B cell (primary cell): ENCODE results near the gene TANC1. TPM values are rescaled to one million over a fixed set of nuclear protein-coding genes. Genes with fewer than 3 reads are reported as not detected.

ENCODE experiments used
- ATAC-seq: fragments of 200-7000 bp; cut with Tn5 transposase; one replicate; pipeline ENCODE4 v1.10.0; 2021; ENCODE audit warnings: low read depth, mild to moderate bottlenecking, moderate number of reproducible peaks, moderate library complexity
- CTCF ChIA-PET: fragments of 350-600 bp; sonication (Branson Sonifier 250); formaldehyde crosslinking; loops from one replicate; lab custom pipeline; 2021; ENCODE audit warnings: antibody characterized with exemption, inconsistent platforms; lab: Charles Lee
- POLR2A ChIA-PET: fragments of 350-600 bp; sonication (Branson Sonifier 250); formaldehyde crosslinking; loops from one replicate; lab custom pipeline; 2021; ENCODE audit warnings: antibody characterized with exemption; lab: Charles Lee
- DNase-seq: peaks from one replicate; pipeline ENCODE4 v3.0.0; 2013
- H2AFZ ChIP-seq: 2 replicates; pipeline ENCODE4 v1.6.1; 2012; ENCODE audit warnings: mild to moderate bottlenecking, low read depth, low read length; ENCODE audit not compliant: insufficient read depth, poor library complexity, severe bottlenecking
- H3K27ac ChIP-seq, 2 donors: 1 replicate in 1 of 2; 2 replicates in 1 of 2; pipeline ENCODE4 v1.5.1; 2012 to 2013; ENCODE audit warnings: low read length in 2 of 2, mild to moderate bottlenecking in 2 of 2, moderate library complexity in 1 of 2
- H3K27me3 ChIP-seq, 4 experiments: fragments of 200-600 bp in 1 of 4; sonication (generic) in 1 of 4; replicated peaks in 1 of 4; 1 replicate in 2 of 4; 2 replicates in 2 of 4; pipeline versions ENCODE4 v1.6.1 to v1.7.0; 2013 to 2016; ENCODE audit warnings: low read length in 3 of 4, mild to moderate bottlenecking in 2 of 4, mixed read lengths in 1 of 4, moderate library complexity in 1 of 4; ENCODE audit not compliant: insufficient read depth in 4 of 4, control insufficient read depth in 3 of 4; ENCODE audit errors: control extremely low read depth in 1 of 4
- H3K36me3 ChIP-seq, 2 experiments: replicated peaks in 1 of 2; 1 replicate in 1 of 2; 2 replicates in 1 of 2; pipeline versions ENCODE4 v1.6.1 to v1.7.1; 2013; ENCODE audit warnings: low read length in 1 of 2; ENCODE audit not compliant: insufficient read depth in 2 of 2, control insufficient read depth in 1 of 2; ENCODE audit errors: control extremely low read depth in 1 of 2, extremely low read depth in 1 of 2
- H3K4me1 ChIP-seq, 2 donors: fragments of 200-600 bp in 1 of 2; sonication (generic) in 1 of 2; 1 replicate in 1 of 2; 2 replicates in 1 of 2; pipeline versions ENCODE4 v1.5.1 to v1.6.1; 2013 to 2017; ENCODE audit warnings: low read length in 2 of 2; ENCODE audit not compliant: control insufficient read depth in 2 of 2, insufficient read depth in 2 of 2
- H3K4me2 ChIP-seq: replicated peaks from 2 replicates; pipeline ENCODE3; 2012; ENCODE audit warnings: mild to moderate bottlenecking, low read depth, low read length; ENCODE audit not compliant: poor library complexity, severe bottlenecking
- H3K4me3 ChIP-seq, 5 experiments: fragments of 200-600 bp in 1 of 5; sonication (generic) in 1 of 5; 1 replicate in 3 of 5; 2 replicates in 2 of 5; pipeline versions ENCODE4 v1.5.1 to v1.7.0; 2011 to 2016; ENCODE audit warnings: low read length in 4 of 5, mild to moderate bottlenecking in 4 of 5, low read depth in 2 of 5, control low read depth in 1 of 5, moderate library complexity in 1 of 5; ENCODE audit not compliant: insufficient read depth in 1 of 5; ENCODE audit errors: control extremely low read depth in 1 of 5, extremely low read depth in 1 of 5
- H3K79me2 ChIP-seq: fragments of 200-600 bp; sonication (generic); one replicate; pipeline ENCODE4 v1.6.0; 2016; ENCODE audit warnings: low read length; ENCODE audit not compliant: control insufficient read depth, insufficient read depth
- H3K9ac ChIP-seq: fragments of 200-600 bp; sonication (generic); 2 replicates; pipeline ENCODE4 v1.6.1; 2017; ENCODE audit warnings: mild to moderate bottlenecking, low read length, moderate library complexity
- H3K9me3 ChIP-seq, 3 donors: one replicate each; pipeline versions ENCODE4 v1.6.1 to v1.7.1; 2013; ENCODE audit warnings: low read length in 2 of 3; ENCODE audit not compliant: control insufficient read depth in 2 of 3, insufficient read depth in 1 of 3; ENCODE audit errors: control extremely low read depth in 1 of 3
- H4K20me1 ChIP-seq: 2 replicates; pipeline ENCODE4 v1.6.0; 2012; ENCODE audit warnings: mild to moderate bottlenecking, low read length; ENCODE audit not compliant: insufficient read depth, control insufficient read depth, poor library complexity, severe bottlenecking
- H3K27ac Mint-ChIP-seq: one replicate; pipeline ENCODE4 v1.8.0; 2021; ENCODE audit warnings: mixed read lengths
- H3K27me3 Mint-ChIP-seq: one replicate; pipeline ENCODE4 v1.8.0; 2021; ENCODE audit warnings: mixed read lengths
- H3K4me1 Mint-ChIP-seq: one replicate; pipeline ENCODE4 v1.8.0; 2021; ENCODE audit warnings: mixed read lengths
- H3K4me3 Mint-ChIP-seq: one replicate; pipeline ENCODE4 v1.8.0; 2021; ENCODE audit warnings: mixed read lengths
- H3K9me3 Mint-ChIP-seq: one replicate; pipeline ENCODE4 v1.8.0; 2022; ENCODE audit warnings: mixed read lengths; ENCODE audit not compliant: insufficient read depth
- EZH2 ChIP-seq: IDR thresholded peaks from 2 replicates; pipeline ENCODE4 v1.6.1; 2012; ENCODE audit warnings: borderline replicate concordance, low read depth, mild to moderate bottlenecking, moderate library complexity, low read length; ENCODE audit not compliant: insufficient read depth, poor library complexity, severe bottlenecking
- WGBS: methylation state at CpG from one replicate; pipeline ENCODE4 v1.1.5; 2013; ENCODE audit warnings: missing lambda C conversion rate; ENCODE audit not compliant: insufficient coverage; 5-methylcytosine and 5-hydroxymethylcytosine counted together
- intact Hi-C: fragments of 100-400 bp; cut with micrococcal nuclease; formaldehyde crosslinking; loops from one replicate; pipeline ENCODE4 v1.10.0; 2022
- polyA plus RNA-seq: library from polyadenylated mRNA; depleted of rRNA; stranded (reverse); fragments of >200 nt; gene quantifications from 2 replicates; pipeline ENCODE4 v1.2.3, GENCODE V29; 2012
- total RNA-seq, 2 donors: library from RNA; stranded (reverse); fragments of 120-200 nt in 1 of 2; gene quantifications; 1 replicate in 1 of 2; 2 replicates in 1 of 2; pipeline versions ENCODE4 v1.2.3 to v1.2.4, GENCODE V29; 2013 to 2022
- TF ChIP-seq, protein P1 (sequence below): fragments of 200-600 bp; IDR thresholded peaks from one replicate; pipeline ENCODE4 v1.8.0; 2022; ENCODE audit warnings: antibody characterized with exemption, mild to moderate bottlenecking

Gene TANC1
- total and polyA plus RNA-seq, 2 donors (not counting 1 experiment from before 2014, with no cell fraction given), result 0.13 TPM; not detected in 1

DNA sequence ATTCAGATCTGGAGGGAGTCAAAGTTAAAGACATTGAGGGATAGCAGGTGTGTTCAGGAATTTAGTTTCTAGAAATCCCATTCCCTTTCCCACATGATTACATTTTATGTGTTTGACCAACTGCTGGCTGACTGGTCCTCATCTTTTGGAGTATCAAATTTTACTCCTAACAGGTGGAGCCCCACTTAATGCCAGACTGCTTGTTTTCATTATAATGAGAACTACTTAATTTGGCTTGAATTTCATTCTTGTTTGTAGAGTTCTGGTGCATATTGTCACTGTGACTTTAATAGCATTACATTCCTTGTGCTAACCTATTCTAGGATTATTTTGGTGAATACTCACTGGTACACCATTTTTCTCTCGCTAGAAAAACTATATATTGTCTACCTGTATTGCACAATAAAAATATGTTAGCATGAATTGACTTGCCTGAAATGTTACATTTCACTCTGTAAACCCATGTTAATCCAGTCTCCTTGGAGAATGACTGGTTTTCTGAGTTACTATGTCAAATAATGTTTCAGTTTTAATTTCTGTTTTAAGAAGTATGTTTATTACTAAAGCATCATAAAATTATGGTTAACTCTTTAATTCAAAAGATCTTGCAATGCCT lies 98.2 kb downstream of the TANC1 start:
- CTCF ChIA-PET, result no interaction called here
- H3K27ac ChIP-seq, result no peak overlapping the region

DNA sequence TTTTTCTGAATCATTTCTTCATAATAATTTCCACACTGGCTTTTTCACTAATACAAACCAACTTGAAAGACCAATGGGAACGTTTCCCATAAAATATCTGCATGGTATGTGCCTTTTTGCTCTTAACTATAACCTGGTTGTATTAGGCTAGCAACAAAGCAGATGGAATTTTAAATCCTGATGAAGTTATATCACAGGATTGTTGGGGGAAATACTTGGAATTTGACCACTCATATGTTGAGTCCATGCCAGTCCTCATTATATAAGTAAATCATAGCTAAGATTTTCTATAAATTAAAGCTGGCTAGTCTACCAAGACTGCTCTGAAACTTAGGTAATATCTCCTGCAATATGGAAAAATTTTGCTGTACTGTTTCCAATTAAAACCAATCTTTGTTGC lies 99.5 kb downstream of the TANC1 start:
- Histone ChIP-seq H3K27me3 (no peaks in the 10 kb centered on the region), H3K9ac (no peak overlapping the region), H3K4me2 (no peak overlapping the region), H2AFZ (no peak overlapping the region), H4K20me1 (no peaks in the 10 kb centered on the region), H3K36me3 (no peaks in the 10 kb centered on the region), H3K79me2 (no peaks in the 10 kb centered on the region), H3K4me1 (peaks cover 0 to 6% of the 10 kb centered on the region in 2 donors), H3K4me3 (no peak overlapping the region), H3K27ac (no peak overlapping the region), H3K9me3 (no peaks in the 10 kb centered on the region)
- Mint-ChIP-seq H3K27me3 (no peaks in the 10 kb centered on the region), H3K4me3 (no peak overlapping the region), H3K4me1 (peaks cover 9% of the 10 kb centered on the region), H3K9me3 (no peaks in the 10 kb centered on the region), H3K27ac (no peak overlapping the region)
- CTCF ChIA-PET, result no interaction called here
- WGBS, result no CpG with 5 or more reads among the region's 1 CpG
- intact Hi-C loops, result no loop called here
- ATAC-seq, result no peak
- TF ChIP-seq EZH2, result no peak
- TF ChIP-seq, protein P1, sequence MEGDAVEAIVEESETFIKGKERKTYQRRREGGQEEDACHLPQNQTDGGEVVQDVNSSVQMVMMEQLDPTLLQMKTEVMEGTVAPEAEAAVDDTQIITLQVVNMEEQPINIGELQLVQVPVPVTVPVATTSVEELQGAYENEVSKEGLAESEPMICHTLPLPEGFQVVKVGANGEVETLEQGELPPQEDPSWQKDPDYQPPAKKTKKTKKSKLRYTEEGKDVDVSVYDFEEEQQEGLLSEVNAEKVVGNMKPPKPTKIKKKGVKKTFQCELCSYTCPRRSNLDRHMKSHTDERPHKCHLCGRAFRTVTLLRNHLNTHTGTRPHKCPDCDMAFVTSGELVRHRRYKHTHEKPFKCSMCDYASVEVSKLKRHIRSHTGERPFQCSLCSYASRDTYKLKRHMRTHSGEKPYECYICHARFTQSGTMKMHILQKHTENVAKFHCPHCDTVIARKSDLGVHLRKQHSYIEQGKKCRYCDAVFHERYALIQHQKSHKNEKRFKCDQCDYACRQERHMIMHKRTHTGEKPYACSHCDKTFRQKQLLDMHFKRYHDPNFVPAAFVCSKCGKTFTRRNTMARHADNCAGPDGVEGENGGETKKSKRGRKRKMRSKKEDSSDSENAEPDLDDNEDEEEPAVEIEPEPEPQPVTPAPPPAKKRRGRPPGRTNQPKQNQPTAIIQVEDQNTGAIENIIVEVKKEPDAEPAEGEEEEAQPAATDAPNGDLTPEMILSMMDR, result no peak
- DNase-seq, result no peak
- POLR2A ChIA-PET, result no interaction called here

More for the DNA sequence above, 98.2 kb downstream of the TANC1 start:
- intact Hi-C loops, result no loop called here
- no peak for TF ChIP-seq EZH2
- TF ChIP-seq, protein P1, result no peak
- Histone ChIP-seq H3K79me2 (no peaks in the 10 kb centered on the region), H3K9me3 (no peaks in the 10 kb centered on the region), H2AFZ (no peak overlapping the region), H3K4me3 (no peak overlapping the region), H3K27me3 (no peaks in the 10 kb centered on the region), H3K36me3 (no peaks in the 10 kb centered on the region), H3K4me2 (no peak overlapping the region), H3K9ac (no peak overlapping the region), H4K20me1 (no peaks in the 10 kb centered on the region), H3K4me1 (peaks cover 0 to 6% of the 10 kb centered on the region in 2 donors)
- no peak for ATAC-seq
- POLR2A ChIA-PET, result no interaction called here
- no peak for DNase-seq
- no peaks in the 10 kb centered on the region for H3K27me3 Mint-ChIP-seq
- H3K27ac Mint-ChIP-seq, result no peak overlapping the region
- H3K4me3 Mint-ChIP-seq, result no peak overlapping the region
- H3K9me3 Mint-ChIP-seq, result no peaks in the 10 kb centered on the region
- peaks cover 9% of the 10 kb centered on the region for H3K4me1 Mint-ChIP-seq
- WGBS, result no CpG with 5 or more reads among the region's 1 CpG
